ENCODE measurements around the gene DENND1A.
"Not testable (repeated sequence)": the region's sequence is repeated elsewhere in the genome, so short reads cannot be mapped to it uniquely, and the experiment has no call there.

The DENND1A gene

GRCh38 chr9:123861756-123862120 is 68.2 kb downstream of the DENND1A start:
- DNase-seq = no peak

- no peak for DNase-seq
These were observed 68.7 kb downstream of the DENND1A start for GRCh38 chr9:123861086-123861755.

GRCh38 chr9:123860603-123861002 is 69.3 kb downstream of the DENND1A start:
- DNase-seq = no peak

- no peak for DNase-seq
These were observed 77.5 kb downstream of the DENND1A start for GRCh38 chr9:123852403-123852802.

- DNase-seq = no peak
These were observed 78.1 kb downstream of the DENND1A start for GRCh38 chr9:123851851-123852250.

GRCh38 chr9:123848447-123849085 is 81.4 kb downstream of the DENND1A start:
- no peak for DNase-seq

GRCh38 chr9:123846966-123847365 is 83.0 kb downstream of the DENND1A start:
- DNase-seq = no peak

GRCh38 chr9:123843703-123844102 is 86.2 kb downstream of the DENND1A start:
- DNase-seq = no peak

- no peak for DNase-seq
These were observed 94.1 kb downstream of the DENND1A start for GRCh38 chr9:123835821-123836220.

- no peak for DNase-seq
These were observed 94.9 kb downstream of the DENND1A start for GRCh38 chr9:123834889-123835562.

- DNase-seq = no peak
These were observed 95.6 kb downstream of the DENND1A start for GRCh38 chr9:123834218-123834888.

- no peak for DNase-seq
These were observed 96.9 kb downstream of the DENND1A start for GRCh38 chr9:123832858-123833650.

- DNase-seq = no peak
These were observed 97.8 kb downstream of the DENND1A start for GRCh38 chr9:123832176-123832575.

GRCh38 chr9:123828449-123828848 is 101.5 kb downstream of the DENND1A start:
- DNase-seq = no peak

- no peak for DNase-seq
These were observed 104.4 kb downstream of the DENND1A start for GRCh38 chr9:123825342-123826060.

GRCh38 chr9:123823194-123823947 is 106.6 kb downstream of the DENND1A start:
- no peak for DNase-seq

GRCh38 chr9:123821619-123822018 is 108.3 kb downstream of the DENND1A start:
- DNase-seq = no peak

- DNase-seq = no peak
These were observed 109.8 kb downstream of the DENND1A start for GRCh38 chr9:123820139-123820538.

- no peak for DNase-seq
These were observed 113.0 kb downstream of the DENND1A start for GRCh38 chr9:123816817-123817472.

- not testable (repeated sequence) for DNase-seq
These were observed 114.1 kb downstream of the DENND1A start for GRCh38 chr9:123815856-123816255.

GRCh38 chr9:123814496-123814895 is 115.4 kb downstream of the DENND1A start:
- DNase-seq = no peak
